Loucy (cell line): ENCODE data around the gene KCNT2.

Source experiments
- H2AFZ ChIP-seq: fragments of 200-600 bp; sonication (generic); 2 replicates; pipeline ENCODE4 v1.6.0; 2016; ENCODE audit warnings: antibody characterized with exemption, mild to moderate bottlenecking, low read length, moderate library complexity
- H3F3A ChIP-seq: fragments of 200-600 bp; 2 replicates; pipeline ENCODE4 v1.6.0; 2016; ENCODE audit warnings: antibody characterized with exemption, low read depth, mild to moderate bottlenecking
- H3K27me3 ChIP-seq: fragments of 200-600 bp; sonication (generic); 2 replicates; pipeline ENCODE4 v1.6.1; 2014; ENCODE audit warnings: low read length, mild to moderate bottlenecking; ENCODE audit not compliant: insufficient read depth, poor library complexity, severe bottlenecking
- H3K36me3 ChIP-seq: fragments of 200-600 bp; sonication (generic); 2 replicates; pipeline ENCODE4 v1.6.1; 2016; ENCODE audit warnings: low read length; ENCODE audit not compliant: insufficient read depth
- H3K4me1 ChIP-seq: fragments of 200-600 bp; sonication (generic); 2 replicates; pipeline ENCODE4 v1.5.1; 2014; ENCODE audit warnings: low read length, mild to moderate bottlenecking; ENCODE audit not compliant: insufficient read depth, poor library complexity, severe bottlenecking
- H3K4me2 ChIP-seq: fragments of 200-600 bp; sonication (generic); 2 replicates; pipeline ENCODE4 v1.6.0; 2014; ENCODE audit warnings: antibody characterized with exemption, low read length, low read depth, mild to moderate bottlenecking; ENCODE audit not compliant: poor library complexity, severe bottlenecking
- H3K4me3 ChIP-seq: fragments of 200-600 bp; sonication (generic); 2 replicates; pipeline ENCODE4 v1.5.1; 2014; ENCODE audit warnings: low read length, mild to moderate bottlenecking, mixed read lengths; ENCODE audit not compliant: poor library complexity, severe bottlenecking
- H3K79me2 ChIP-seq: fragments of 200-600 bp; sonication (generic); 2 replicates; pipeline ENCODE4 v1.6.1; 2014; ENCODE audit warnings: low read length; ENCODE audit not compliant: insufficient read depth
- H3K9ac ChIP-seq: fragments of 200-600 bp; sonication (generic); 2 replicates; pipeline ENCODE4 v1.6.0; 2014; ENCODE audit warnings: mild to moderate bottlenecking, low read depth, low read length, moderate library complexity; ENCODE audit not compliant: poor library complexity, severe bottlenecking
- H3K9me2 ChIP-seq: fragments of 200-600 bp; sonication (generic); replicated peaks from 2 replicates; pipeline ENCODE4 v1.6.1; 2016; ENCODE audit warnings: low read depth, low read length, mixed read lengths
- H3K9me3 ChIP-seq: fragments of 200-600 bp; sonication (generic); 2 replicates; pipeline ENCODE4 v1.6.1; 2014; ENCODE audit warnings: mild to moderate bottlenecking, antibody characterized with exemption, low read length, low read depth; ENCODE audit not compliant: insufficient read depth
- H4K20me1 ChIP-seq: fragments of 200-600 bp; sonication (generic); 2 replicates; pipeline ENCODE4 v1.6.0; 2014; ENCODE audit warnings: antibody characterized with exemption, low read length, mild to moderate bottlenecking; ENCODE audit not compliant: insufficient read depth, poor library complexity, severe bottlenecking
- EZH2phosphoT487 ChIP-seq: fragments of 200-600 bp; IDR thresholded peaks from 2 replicates; pipeline ENCODE4 v1.6.1; 2018; ENCODE audit warnings: antibody characterized with exemption, mild to moderate bottlenecking, moderate library complexity, borderline replicate concordance
- TF ChIP-seq, protein P1 (sequence below): fragments of 200-600 bp; sonication (generic); conservative IDR thresholded peaks from 2 replicates; pipeline ENCODE4 v1.5.1; 2014; ENCODE audit warnings: mild to moderate bottlenecking, antibody characterized with exemption, low read length

KCNT2 gene

GRCh38 chr1:196302420-196302819 lies 305.8 kb downstream of the KCNT2 start:
- Histone ChIP-seq H3K4me2 (no peak overlapping the region), H4K20me1 (no peaks in the 10 kb centered on the region)
- TF ChIP-seq EZH2phosphoT487, result no peak
- TF ChIP-seq, protein P1, sequence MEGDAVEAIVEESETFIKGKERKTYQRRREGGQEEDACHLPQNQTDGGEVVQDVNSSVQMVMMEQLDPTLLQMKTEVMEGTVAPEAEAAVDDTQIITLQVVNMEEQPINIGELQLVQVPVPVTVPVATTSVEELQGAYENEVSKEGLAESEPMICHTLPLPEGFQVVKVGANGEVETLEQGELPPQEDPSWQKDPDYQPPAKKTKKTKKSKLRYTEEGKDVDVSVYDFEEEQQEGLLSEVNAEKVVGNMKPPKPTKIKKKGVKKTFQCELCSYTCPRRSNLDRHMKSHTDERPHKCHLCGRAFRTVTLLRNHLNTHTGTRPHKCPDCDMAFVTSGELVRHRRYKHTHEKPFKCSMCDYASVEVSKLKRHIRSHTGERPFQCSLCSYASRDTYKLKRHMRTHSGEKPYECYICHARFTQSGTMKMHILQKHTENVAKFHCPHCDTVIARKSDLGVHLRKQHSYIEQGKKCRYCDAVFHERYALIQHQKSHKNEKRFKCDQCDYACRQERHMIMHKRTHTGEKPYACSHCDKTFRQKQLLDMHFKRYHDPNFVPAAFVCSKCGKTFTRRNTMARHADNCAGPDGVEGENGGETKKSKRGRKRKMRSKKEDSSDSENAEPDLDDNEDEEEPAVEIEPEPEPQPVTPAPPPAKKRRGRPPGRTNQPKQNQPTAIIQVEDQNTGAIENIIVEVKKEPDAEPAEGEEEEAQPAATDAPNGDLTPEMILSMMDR, result no peak

GRCh38 chr1:196295766-196296165 lies 312.5 kb downstream of the KCNT2 start:
- H3K9me2 ChIP-seq, result no peaks in the 10 kb centered on the region

More at GRCh38 chr1:196302420-196302819, 305.8 kb downstream of the KCNT2 start:
- H3K9me3 ChIP-seq, result no peaks in the 10 kb centered on the region
- H3K79me2 ChIP-seq, result no peaks in the 10 kb centered on the region
- no peak overlapping the region for H3K9ac ChIP-seq
- H3K9me2 ChIP-seq, result no peaks in the 10 kb centered on the region
- no peaks in the 10 kb centered on the region for H3K27me3 ChIP-seq
- no peaks in the 10 kb centered on the region for H3K4me1 ChIP-seq
- H3K36me3 ChIP-seq, result no peaks in the 10 kb centered on the region
- H2AFZ ChIP-seq, result no peak overlapping the region
- H3F3A ChIP-seq, result no peaks in the 10 kb centered on the region
- H3K4me3 ChIP-seq, result no peak overlapping the region

DNA sequence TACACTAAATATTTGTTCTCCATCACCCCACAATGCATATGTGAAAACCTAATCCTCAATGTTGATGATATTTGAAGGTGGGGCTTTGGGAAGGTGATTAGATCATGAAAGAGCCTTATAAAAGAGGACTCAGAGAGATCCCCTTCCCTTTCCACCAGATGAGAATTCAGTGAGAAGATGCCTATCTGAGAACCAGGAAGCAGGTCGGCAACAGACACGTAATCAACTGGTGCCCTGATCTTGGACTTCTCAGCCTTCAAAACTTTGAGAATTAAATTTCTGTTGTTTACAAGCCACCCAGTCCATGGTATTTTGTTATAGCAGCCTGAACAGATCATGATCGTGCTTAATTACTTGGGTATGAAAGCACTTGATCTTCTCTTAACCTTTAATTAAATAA lies 329.4 kb downstream of the KCNT2 start:
- no peaks in the 10 kb centered on the region for H3K36me3 ChIP-seq
- no peak overlapping the region for H2AFZ ChIP-seq
- no peak overlapping the region for H3K4me2 ChIP-seq
- no peak overlapping the region for H3K4me3 ChIP-seq
- H3K9me2 ChIP-seq, result no peaks in the 10 kb centered on the region
- no peaks in the 10 kb centered on the region for H3K79me2 ChIP-seq
- no peaks in the 10 kb centered on the region for H3K27me3 ChIP-seq
- H3K4me1 ChIP-seq, result no peaks in the 10 kb centered on the region
- no peaks in the 10 kb centered on the region for H3K9me3 ChIP-seq
- no peaks in the 10 kb centered on the region for H3F3A ChIP-seq
- TF ChIP-seq, protein P1, result no peak
- TF ChIP-seq EZH2phosphoT487, result no peak
- H4K20me1 ChIP-seq, result no peaks in the 10 kb centered on the region
- H3K9ac ChIP-seq, result no peak overlapping the region

More at GRCh38 chr1:196295766-196296165, 312.5 kb downstream of the KCNT2 start:
- no peaks in the 10 kb centered on the region for H3K27me3 ChIP-seq
- H3K4me2 ChIP-seq, result no peak overlapping the region
- no peak overlapping the region for H3K4me3 ChIP-seq
- no peaks in the 10 kb centered on the region for H3K4me1 ChIP-seq
- H4K20me1 ChIP-seq, result no peaks in the 10 kb centered on the region
- no peaks in the 10 kb centered on the region for H3F3A ChIP-seq
- TF ChIP-seq, protein P1, result no peak
- TF ChIP-seq EZH2phosphoT487, result no peak
- no peak overlapping the region for H2AFZ ChIP-seq
- H3K79me2 ChIP-seq, result no peaks in the 10 kb centered on the region
- H3K36me3 ChIP-seq, result no peaks in the 10 kb centered on the region
- no peak overlapping the region for H3K9ac ChIP-seq
- no peaks in the 10 kb centered on the region for H3K9me3 ChIP-seq
